Hepatocyte (in vitro differentiated cells): ENCODE measurements around the gene EHBP1.

Experiments used
- EZH2 ChIP-seq: fragments of 200-600 bp; sonication (generic); IDR thresholded peaks from 2 replicates; pipeline ENCODE4 v1.6.1; 2016; ENCODE audit warnings: antibody characterized with exemption, mild to moderate bottlenecking, borderline replicate concordance
- EZH2phosphoT487 ChIP-seq: fragments of 200-600 bp; sonication (generic); IDR thresholded peaks from one replicate; pipeline ENCODE4 v1.6.1; 2018; ENCODE audit warnings: antibody characterized with exemption, mild to moderate bottlenecking, low read depth, moderate library complexity; ENCODE audit not compliant: unreplicated experiment, severe bottlenecking

- TF ChIP-seq EZH2phosphoT487 (no peak), EZH2 (no peak)
Observed at GRCh38 chr2:62913311-62913710, 207.8 kb downstream of the EHBP1 start.
